GM18909 (cell line): Measurements from ENCODE around the gene P2RY6.

ENCODE experiments used
- ATAC-seq: cut with Tn5 transposase; IDR thresholded peaks from one replicate; pipeline ENCODE4 v1.9.1; 2021; ENCODE audit warnings: mild to moderate bottlenecking; ENCODE audit not compliant: unreplicated experiment, poor library complexity

Gene P2RY6

DNA sequence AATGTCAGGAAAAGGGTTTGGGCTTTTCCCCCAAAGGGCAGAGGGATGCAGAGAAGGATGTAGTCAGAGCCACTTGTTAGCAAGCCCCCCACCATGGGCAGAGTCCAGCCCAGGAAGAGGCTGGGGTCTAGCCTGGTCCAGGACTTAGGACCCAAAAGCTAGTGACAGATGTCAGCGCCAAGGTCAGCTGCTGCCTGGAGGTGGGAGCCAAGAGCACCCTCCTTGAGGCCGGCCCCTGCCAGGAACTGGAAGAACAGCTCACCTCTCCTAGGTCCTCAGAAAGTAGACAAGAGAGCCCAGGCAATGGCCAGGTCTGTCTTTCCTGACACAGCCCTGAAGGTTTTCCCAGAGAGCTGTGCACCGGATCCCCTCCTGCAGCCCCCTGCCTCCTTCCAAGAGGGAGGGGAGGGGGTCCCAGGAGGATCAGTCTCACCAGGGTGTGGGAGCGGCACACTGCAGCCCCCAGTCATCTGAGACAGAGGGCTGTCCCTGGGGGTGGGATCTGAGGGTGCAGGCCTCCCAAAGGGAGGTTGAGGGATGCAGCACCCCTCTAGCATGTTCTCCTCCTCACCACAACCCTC, 21.3 kb downstream of the P2RY6 start:
- no peak for ATAC-seq

- no peak for ATAC-seq
Observed at GRCh38 chr11:73294604-73295003, 22.5 kb downstream of the P2RY6 start.

DNA sequence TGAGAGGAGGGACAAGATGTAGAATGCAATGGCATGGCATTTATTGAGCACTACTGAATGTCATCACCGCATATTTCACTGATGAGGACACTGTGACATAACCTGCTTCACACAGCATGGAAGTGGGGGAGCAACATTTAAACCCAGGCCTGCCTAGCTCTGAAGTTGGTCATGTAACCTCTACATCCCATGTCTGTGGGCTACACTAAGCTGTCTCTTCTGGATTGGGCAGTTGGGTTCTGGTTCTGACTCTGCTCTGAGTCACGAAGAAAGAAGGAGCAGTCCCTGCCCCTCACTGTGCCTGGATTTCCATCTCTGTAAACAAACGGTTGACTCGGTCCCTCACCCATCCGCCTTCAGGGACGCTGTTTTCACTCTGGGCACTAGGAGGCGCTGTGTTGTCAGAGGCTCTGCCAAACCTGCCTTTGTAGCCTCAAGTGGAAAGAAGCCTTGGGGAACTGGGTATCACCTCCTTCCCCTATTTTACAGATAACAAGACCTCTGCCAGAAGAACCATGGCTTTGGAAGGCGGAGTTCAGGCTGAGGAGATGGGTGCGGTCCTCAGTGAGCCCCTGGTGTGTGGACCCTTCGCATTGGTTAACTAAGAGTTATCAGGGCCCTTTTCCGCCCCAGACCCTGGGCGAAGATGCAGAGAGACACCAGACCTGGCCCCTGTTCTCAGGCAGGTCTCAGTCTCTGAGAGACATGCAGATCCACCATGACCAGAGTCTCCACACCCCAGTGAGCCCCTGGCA, 23.3 kb downstream of the P2RY6 start:
- no peak for ATAC-seq

DNA sequence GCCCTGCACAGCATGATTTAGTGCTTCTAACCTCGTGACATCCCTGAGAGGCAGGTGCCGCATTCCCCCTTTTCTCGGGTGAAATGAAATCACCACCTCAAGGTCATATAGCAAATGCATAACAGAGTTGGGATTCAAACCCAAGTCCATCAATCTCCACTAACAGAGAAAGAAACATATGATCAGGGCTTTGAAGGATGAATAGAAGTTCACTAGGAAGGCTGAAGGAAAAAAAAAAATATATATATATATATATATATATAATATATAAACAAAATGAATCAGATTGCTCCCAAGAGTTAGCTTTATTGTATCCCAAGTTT, 23.8 kb downstream of the P2RY6 start:
- no peak for ATAC-seq

GRCh38 chr11:73296501-73297230, 24.5 kb downstream of the P2RY6 start:
- ATAC-seq: no peak

- ATAC-seq: no peak
Observed at GRCh38 chr11:73297231-73297590, 25.1 kb downstream of the P2RY6 start.

GRCh38 chr11:73297702-73298101, 25.6 kb downstream of the P2RY6 start:
- ATAC-seq: no peak

DNA sequence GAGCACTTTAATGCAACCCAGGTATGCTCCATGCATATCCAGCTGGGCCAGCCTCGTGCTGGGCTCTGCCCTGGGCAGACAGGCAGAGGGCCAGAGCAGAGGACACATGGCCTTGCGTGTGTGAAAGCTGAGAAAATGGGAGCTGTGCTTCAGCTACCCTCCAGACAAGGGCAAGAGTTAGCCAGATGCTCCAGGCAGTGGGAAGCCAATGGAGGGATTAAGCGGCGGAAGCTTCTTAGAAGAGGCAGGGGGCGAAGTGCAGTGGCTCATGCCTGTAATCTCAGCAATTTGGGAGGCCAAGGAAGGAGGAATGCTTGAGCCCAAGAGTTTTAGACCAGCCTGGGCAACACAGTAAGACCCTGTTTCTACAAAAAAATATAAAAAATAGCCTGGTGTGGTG, 26.1 kb downstream of the P2RY6 start:
- no peak for ATAC-seq

GRCh38 chr11:73299751-73300150, 27.6 kb downstream of the P2RY6 start:
- no peak for ATAC-seq

GRCh38 chr11:73306069-73306841, 34.1 kb downstream of the P2RY6 start:
- ATAC-seq: no peak

GRCh38 chr11:73306977-73307322, 34.8 kb downstream of the P2RY6 start:
- no peak for ATAC-seq

DNA sequence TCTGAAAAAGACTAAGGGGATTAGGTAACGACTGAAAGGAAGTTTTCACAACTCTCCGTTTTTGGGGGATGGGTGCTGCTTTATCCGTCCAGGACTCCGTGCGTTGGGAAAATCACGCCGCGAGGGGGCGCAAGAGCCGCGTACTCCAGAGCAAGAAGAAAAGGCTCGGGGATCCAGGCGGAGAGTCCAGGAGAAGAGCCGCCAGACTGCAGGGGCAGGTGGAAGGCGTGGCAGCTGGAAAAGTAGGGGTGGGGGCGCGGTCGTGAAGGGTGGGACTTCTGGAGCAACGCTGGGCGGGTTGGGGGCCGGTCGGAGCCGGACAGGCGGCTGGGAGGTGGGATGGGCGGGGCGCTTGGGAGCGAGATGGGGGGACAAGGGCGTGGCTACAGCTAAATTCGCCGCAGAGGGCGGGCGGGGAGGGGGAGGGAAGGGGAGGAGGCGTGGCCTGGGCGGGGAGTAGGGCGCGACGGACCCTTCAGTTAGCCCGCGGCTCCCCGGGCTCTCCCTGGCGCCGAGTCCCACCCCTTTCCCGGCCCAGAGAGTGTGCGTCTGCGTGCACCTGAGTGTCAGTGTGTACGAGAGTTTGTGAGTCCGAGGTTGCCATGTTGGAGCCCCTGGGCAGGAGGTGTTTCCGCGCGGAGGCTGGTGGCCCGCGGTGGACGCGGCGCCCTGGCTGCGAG, 35.3 kb downstream of the P2RY6 start:
- ATAC-seq: peak; percentile 60

GRCh38 chr11:73308003-73308960, 36.1 kb downstream of the P2RY6 start, which contains the start of gene ARHGEF17:
ARHGEF17 (plus strand) TSS chr11:73308276; CDS start chr11:73308639, 363 bp downstream.
- peak; percentile 41 for ATAC-seq

- no peak for ATAC-seq
Observed at GRCh38 chr11:73308961-73309919, 37.1 kb downstream of the P2RY6 start.

DNA sequence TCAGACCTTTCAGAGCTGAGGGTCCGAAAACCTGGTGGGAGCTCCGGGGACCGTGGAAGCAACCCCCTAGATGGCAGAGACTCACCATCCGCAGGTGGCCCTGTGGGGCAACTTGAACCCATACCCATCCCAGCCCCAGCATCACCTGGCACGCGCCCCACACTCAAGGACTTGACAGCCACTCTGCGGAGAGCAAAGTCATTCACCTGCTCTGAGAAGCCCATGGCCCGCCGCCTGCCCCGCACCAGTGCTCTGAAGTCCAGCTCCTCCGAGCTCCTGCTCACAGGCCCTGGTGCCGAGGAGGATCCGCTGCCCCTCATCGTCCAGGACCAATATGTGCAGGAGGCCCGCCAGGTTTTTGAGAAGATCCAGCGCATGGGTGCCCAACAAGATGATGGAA, 37.9 kb downstream of the P2RY6 start:
- no peak for ATAC-seq

DNA sequence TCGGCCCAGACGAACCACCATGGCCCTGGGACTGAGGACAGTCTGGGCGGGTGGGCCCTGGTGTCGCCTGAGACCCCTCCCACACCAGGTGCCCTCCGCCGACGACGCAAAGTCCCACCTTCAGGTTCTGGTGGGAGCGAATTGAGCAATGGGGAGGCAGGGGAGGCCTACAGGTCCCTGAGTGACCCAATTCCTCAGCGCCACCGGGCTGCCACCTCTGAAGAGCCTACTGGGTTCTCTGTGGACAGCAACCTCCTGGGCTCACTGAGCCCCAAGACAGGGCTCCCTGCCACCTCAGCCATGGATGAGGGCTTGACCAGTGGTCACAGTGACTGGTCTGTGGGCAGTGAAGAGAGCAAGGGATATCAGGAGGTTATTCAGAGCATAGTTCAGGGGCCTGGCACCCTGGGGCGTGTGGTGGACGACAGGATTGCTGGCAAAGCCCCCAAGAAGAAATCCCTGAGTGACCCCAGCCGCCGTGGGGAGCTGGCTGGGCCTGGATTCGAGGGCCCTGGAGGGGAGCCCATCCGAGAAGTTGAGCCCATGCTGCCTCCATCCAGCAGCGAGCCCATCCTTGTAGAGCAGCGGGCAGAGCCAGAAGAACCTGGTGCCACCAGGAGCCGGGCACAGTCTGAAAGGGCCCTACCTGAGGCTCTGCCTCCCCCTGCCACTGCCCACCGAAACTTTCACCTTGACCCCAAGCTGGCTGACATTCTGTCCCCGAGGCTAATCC, 38.7 kb downstream of the P2RY6 start:
- ATAC-seq: no peak

DNA sequence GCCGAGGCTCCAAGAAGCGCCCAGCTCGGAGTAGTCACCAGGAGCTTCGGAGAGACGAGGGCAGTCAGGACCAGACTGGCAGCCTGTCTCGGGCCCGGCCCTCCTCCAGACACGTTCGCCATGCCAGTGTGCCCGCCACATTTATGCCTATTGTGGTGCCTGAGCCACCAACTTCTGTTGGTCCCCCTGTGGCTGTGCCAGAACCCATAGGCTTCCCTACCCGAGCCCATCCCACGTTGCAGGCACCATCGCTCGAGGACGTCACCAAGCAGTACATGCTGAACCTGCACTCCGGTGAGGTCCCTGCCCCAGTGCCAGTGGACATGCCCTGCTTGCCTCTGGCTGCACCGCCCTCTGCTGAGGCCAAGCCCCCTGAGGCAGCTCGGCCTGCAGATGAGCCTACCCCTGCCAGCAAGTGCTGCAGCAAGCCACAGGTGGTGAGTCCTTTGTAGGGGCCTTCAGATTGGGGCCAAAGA, 39.3 kb downstream of the P2RY6 start:
- ATAC-seq: no peak
